ENCODE data around the gene AGMO.

The AGMO gene

DNA sequence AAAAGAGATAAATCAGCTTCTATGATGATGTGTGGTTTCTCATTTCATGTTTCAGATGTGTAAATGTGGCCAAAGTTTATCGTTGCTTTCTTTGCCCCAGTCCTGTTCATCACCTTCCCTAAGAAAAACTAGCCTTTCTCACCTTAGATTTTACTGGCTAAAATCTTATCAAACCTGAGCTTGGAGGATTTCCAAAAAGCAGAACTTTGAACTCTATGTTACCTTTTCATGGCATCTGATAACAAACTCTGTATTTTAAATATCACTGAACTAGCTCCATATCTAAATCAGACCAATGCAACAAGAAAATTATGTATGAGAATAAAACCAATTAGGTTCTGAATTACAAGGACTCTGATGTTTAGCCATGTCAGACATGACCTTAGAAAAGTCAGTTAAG lies 335.8 kb downstream of the AGMO start:
- Histone ChIP-seq H3K36me3 (ENCODE audit: insufficient read depth, low read length) (no peaks in the 10 kb centered on the region), H3K9me3 (ENCODE audit: insufficient read depth, low read depth, low read length) (peaks cover 6% of the 10 kb centered on the region; the same call in 1 of the 2 replicates), H3K4me2 (ENCODE audit: low read depth, low read length, poor library complexity, severe bottlenecking) (no peak overlapping the region), H3K9me2 (replicated peaks; ENCODE audit: low read depth, low read length) (no peaks in the 10 kb centered on the region), H3F3A (ENCODE audit: low read depth) (no peaks in the 10 kb centered on the region), H3K79me2 (ENCODE audit: insufficient read depth, low read length) (no peaks in the 10 kb centered on the region), H3K4me3 (ENCODE audit: low read length, poor library complexity, severe bottlenecking) (no peak overlapping the region), H2AFZ (ENCODE audit: low read length) (no peak overlapping the region), H4K20me1 (ENCODE audit: insufficient read depth, low read length, poor library complexity, severe bottlenecking) (no peaks in the 10 kb centered on the region), H3K27me3 (ENCODE audit: insufficient read depth, low read length, poor library complexity, severe bottlenecking) (no peaks in the 10 kb centered on the region), H3K9ac (ENCODE audit: low read depth, low read length, poor library complexity, severe bottlenecking) (no peak overlapping the region), H3K4me1 (ENCODE audit: insufficient read depth, low read length, poor library complexity, severe bottlenecking) (peaks cover 5% of the 10 kb centered on the region)
- TF ChIP-seq CTCF (conservative IDR thresholded peaks at IDR 0.05; ENCODE audit: low read length) (no peak), EZH2phosphoT487 (IDR thresholded peaks at IDR 0.05; ENCODE audit: borderline replicate concordance) (no peak)

GRCh38 chr7:15219758-15220157 lies 342.1 kb downstream of the AGMO start:
- Histone ChIP-seq H3K36me3 (ENCODE audit: insufficient read depth, low read length) (no peaks in the 10 kb centered on the region), H4K20me1 (ENCODE audit: insufficient read depth, low read length, poor library complexity, severe bottlenecking) (no peaks in the 10 kb centered on the region), H3K4me1 (ENCODE audit: insufficient read depth, low read length, poor library complexity, severe bottlenecking) (peaks cover 61% of the 10 kb centered on the region), H3K79me2 (ENCODE audit: insufficient read depth, low read length) (no peaks in the 10 kb centered on the region), H3K9me3 (ENCODE audit: insufficient read depth, low read depth, low read length) (no peaks in the 10 kb centered on the region), H2AFZ (ENCODE audit: low read length) (peak overlapping the region; percentile 35; the same call in 1 of the 2 replicates), H3K9ac (ENCODE audit: low read depth, low read length, poor library complexity, severe bottlenecking) (no peak overlapping the region), H3K4me2 (ENCODE audit: low read depth, low read length, poor library complexity, severe bottlenecking) (peak overlapping the region; percentile 55), H3K4me3 (ENCODE audit: low read length, poor library complexity, severe bottlenecking) (peak overlapping the region; percentile 11), H3F3A (ENCODE audit: low read depth) (0 out of 2 replicates have a peak, but pooled peaks cover 2% of the 10 kb centered on the region), H3K27me3 (ENCODE audit: insufficient read depth, low read length, poor library complexity, severe bottlenecking) (no peaks in the 10 kb centered on the region), H3K9me2 (replicated peaks; ENCODE audit: low read depth, low read length) (no peaks in the 10 kb centered on the region)
- TF ChIP-seq CTCF (conservative IDR thresholded peaks at IDR 0.05; ENCODE audit: low read length) (no peak), EZH2phosphoT487 (IDR thresholded peaks at IDR 0.05; ENCODE audit: borderline replicate concordance) (no peak)

GRCh38 chr7:15218261-15218660 lies 343.6 kb downstream of the AGMO start:
- TF ChIP-seq EZH2phosphoT487 (IDR thresholded peaks at IDR 0.05; ENCODE audit: borderline replicate concordance) (no peak), CTCF (conservative IDR thresholded peaks at IDR 0.05; ENCODE audit: low read length) (no peak)
- H3K4me2 ChIP-seq (ENCODE audit: low read depth, low read length, poor library complexity, severe bottlenecking): peak overlapping the region; percentile 72
- H3K36me3 ChIP-seq (ENCODE audit: insufficient read depth, low read length): no peaks in the 10 kb centered on the region
- peak overlapping the region; percentile 41 for H3K9ac ChIP-seq (ENCODE audit: low read depth, low read length, poor library complexity, severe bottlenecking)
- no peak overlapping the region for H2AFZ ChIP-seq (ENCODE audit: low read length)
- H3K27me3 ChIP-seq (ENCODE audit: insufficient read depth, low read length, poor library complexity, severe bottlenecking): no peaks in the 10 kb centered on the region
- peaks cover 71% of the 10 kb centered on the region for H3K4me1 ChIP-seq (ENCODE audit: insufficient read depth, low read length, poor library complexity, severe bottlenecking)
- 0 out of 2 replicates have a peak, but pooled peaks cover 2% of the 10 kb centered on the region for H3F3A ChIP-seq (ENCODE audit: low read depth)
- H3K4me3 ChIP-seq (ENCODE audit: low read length, poor library complexity, severe bottlenecking): peak overlapping the region; percentile 53
- H3K9me3 ChIP-seq (ENCODE audit: insufficient read depth, low read depth, low read length): no peaks in the 10 kb centered on the region
- H3K9me2 ChIP-seq (replicated peaks; ENCODE audit: low read depth, low read length): no peaks in the 10 kb centered on the region
- H4K20me1 ChIP-seq (ENCODE audit: insufficient read depth, low read length, poor library complexity, severe bottlenecking): no peaks in the 10 kb centered on the region
- H3K79me2 ChIP-seq (ENCODE audit: insufficient read depth, low read length): no peaks in the 10 kb centered on the region

Measured in Loucy (cell line).